Measurements from ENCODE around the gene SND1.

GRCh38 chr7:128091106-128091505 is 439.1 kb downstream of the SND1 start:
- TF ChIP-seq POLR2A (IDR thresholded peaks at IDR 0.05) (no peak), CTCF (IDR thresholded peaks at IDR 0.05) (no peak)
